Activated CD4-positive, alpha-beta T cell treated with anti-CD3 and anti-CD28 coated beads for 1 hour (primary cell): ENCODE results near the gene MYLK4.

Source experiments
- DNase-seq: peaks from one replicate; pipeline ENCODE4 v3.0.0-alpha.2; 2020

The MYLK4 gene

GRCh38 chr6:2732503-2733089 is 18.1 kb downstream of the MYLK4 start:
- no peak for DNase-seq

DNA sequence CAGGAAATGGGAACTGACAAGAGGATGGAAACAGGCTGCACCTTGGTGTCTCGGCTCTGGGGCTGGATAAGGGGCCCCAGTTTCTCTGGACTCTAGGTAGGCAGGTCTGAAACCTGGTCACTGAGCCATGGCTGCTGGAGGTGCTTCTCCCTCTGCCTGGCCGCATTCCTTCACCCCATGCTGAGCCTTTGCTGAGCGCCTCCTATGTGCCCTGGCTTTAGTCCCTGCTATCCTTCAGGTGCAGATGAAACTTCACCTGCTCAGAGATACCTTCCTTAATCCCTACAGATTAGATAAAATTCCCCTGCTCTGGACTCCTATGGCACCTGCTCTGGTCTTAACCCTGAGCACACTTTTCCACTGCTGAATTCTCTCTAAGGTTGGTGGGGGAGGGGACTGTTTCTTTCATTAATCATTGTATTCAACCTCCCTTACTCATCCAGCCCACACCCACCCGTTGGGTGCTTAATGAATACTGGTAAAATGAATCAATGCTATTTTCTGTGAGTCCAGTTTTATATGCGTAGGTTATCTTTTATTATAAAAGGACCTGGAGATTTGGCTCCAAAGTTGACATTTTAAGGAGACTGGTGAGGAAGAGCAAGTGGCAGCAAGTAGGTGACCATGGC is 19.3 kb downstream of the MYLK4 start:
- no peak for DNase-seq

DNA sequence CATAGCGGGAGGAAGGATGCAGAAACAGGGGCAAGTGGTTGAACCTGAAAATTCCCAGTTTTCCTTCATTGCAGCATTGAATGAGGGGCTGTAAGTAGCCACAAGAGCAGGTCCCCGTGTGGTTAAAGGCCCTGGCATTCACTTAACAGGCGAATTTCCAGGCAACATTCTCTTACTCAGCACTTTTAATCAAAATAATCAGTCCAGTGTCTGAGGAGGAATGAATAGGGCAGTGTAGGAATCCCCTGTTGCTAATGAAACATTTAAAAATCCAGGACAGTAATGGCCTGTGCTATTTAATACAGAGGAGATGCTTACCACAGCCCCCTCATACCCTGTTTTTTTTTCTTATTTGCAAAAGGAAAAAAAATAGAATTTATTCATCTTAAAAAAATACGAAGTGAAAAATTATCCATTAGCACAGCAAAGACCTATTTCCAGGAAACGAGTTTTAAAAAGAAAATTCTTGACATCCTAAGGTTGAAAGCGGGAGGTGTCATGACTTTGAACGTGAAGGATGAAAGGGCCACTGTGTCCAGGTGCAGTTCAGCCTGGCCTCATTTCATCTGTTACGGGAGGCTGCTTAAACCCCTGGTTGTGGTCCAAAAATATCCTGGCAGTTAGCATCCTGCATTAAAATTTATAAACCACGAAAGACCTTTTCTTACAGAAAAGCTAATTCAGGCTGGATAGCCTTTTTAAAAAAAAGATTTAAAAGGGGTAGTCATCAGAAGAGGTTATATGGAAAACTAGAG is 20.2 kb downstream of the MYLK4 start:
- no peak for DNase-seq

- no peak for DNase-seq
Observed at GRCh38 chr6:2729921-2730320, 20.8 kb downstream of the MYLK4 start.

GRCh38 chr6:2725999-2726567 is 24.6 kb downstream of the MYLK4 start:
- no peak for DNase-seq

DNA sequence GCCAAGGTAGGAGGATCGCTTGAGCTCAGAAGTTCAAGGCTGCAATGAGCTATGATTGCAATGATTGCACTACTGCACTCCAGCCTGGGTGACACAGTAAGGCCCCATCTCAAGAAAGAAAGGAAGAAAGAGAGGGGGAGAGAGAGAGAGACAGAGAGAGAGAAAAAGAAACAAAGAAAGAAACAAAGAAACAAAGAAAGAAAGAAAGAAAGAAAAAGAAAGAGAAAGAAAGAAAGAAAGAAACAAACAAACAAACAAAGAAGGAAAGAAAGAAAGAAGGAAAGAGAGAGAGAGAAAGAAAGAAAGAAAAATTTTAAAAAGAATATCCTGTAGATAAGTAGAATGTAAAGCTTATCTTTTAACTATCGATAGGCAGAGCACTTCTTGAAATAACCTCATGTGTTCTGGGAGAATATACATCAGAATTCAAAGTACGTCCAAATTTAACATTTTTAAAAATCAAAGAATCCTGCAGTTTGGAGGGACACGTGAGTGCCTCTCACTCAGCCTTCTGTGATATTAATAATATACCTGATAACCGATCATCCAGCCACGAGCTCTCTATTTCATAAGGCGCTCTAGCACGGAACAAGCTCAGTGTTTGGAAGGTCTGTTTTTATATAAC is 25.2 kb downstream of the MYLK4 start:
- DNase-seq: no peak

GRCh38 chr6:2721219-2721618 is 29.5 kb downstream of the MYLK4 start:
- DNase-seq: no peak

GRCh38 chr6:2719093-2719455 is 31.6 kb downstream of the MYLK4 start:
- no peak for DNase-seq

- no peak for DNase-seq
Observed at GRCh38 chr6:2718334-2719092, 32.2 kb downstream of the MYLK4 start.

DNA sequence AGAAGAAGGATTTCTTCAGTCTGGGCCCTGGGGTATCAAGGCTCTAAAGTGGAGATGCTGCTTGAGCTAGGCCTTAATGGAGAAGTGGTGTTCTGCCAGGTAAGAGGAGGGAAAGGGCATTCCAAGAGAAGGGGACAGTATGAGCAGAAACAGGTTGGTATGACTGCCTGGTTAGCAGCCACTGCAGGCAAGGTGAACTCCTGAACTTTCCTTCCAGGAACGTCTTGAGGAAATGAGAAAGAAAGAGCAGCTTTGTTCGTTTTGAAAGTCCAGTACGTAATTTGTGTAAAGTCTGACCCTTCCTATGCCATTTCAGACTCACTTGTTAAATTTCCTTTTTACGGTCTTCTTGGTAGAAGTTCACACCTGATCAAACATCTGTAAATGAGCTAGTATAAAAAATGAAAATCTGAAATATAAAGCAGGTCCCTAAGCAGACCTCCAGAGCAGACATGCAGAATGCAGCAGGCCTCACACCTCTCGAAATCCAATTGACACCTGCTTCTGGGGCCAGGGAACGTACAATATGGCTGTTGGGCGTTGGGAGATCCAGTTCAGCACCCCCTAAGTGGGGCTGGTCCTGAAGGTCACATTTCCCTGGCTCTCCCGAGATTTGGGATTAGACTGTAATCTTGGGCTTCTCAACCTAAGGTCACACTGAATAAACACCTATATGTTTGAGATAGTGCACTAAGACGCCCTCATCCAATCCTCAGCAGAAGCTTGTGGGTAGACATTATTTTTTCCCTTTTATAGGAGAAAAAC is 33.6 kb downstream of the MYLK4 start:
- no peak for DNase-seq

DNA sequence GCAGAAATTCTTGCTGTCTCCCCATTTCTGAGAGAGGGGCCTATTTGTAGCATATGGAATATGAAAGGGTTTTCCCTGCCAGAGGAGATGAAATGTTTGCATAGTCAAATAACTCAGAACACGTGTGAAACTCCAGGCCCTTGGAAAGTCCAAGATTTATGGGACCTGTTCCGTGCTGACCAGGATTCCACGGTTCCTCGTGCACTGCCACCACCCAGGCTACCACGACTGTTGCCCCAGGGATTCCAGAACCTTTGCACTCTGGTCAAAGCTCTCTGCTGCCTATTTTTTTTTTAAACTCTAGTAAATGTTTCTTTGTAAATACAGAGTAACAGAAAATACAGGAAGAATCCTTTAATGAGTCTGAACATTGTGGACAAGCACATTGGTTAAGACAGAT is 35.0 kb downstream of the MYLK4 start:
- no peak for DNase-seq

DNA sequence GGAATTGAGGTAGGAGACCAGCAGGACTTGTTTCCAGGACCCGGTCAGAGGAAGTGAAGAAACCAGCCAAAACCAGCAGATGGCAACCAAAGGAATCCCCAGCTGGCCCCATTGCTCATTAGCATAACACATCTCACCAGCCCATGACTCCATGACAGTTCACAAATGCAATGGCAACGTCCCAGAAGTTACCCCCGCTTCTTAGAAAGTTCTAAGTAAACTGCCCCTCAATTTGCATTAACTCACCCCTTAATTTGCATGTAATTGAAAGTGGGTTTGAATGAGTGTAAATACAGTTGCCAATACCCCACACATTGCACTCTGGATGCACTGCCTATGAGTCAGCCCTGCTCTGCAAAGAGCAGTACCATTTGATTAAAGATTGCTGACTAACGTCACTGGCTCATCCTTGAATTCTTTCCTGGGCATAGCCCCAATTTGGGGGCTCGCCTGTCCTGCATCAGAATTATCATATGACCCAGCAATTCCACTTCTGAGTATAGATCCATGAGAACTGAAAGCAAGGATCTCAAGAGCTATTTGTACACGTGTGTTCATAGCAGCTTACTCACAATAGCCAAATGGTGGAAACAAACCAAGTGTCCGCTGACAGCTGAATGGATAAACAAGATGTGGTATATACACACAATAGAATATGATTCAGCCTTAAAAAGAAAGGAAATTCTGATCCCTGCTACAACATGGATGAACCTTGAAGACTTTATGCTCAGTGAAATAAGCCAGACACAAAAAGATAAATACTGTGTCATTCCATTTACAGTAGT is 36.4 kb downstream of the MYLK4 start:
- no peak for DNase-seq

DNA sequence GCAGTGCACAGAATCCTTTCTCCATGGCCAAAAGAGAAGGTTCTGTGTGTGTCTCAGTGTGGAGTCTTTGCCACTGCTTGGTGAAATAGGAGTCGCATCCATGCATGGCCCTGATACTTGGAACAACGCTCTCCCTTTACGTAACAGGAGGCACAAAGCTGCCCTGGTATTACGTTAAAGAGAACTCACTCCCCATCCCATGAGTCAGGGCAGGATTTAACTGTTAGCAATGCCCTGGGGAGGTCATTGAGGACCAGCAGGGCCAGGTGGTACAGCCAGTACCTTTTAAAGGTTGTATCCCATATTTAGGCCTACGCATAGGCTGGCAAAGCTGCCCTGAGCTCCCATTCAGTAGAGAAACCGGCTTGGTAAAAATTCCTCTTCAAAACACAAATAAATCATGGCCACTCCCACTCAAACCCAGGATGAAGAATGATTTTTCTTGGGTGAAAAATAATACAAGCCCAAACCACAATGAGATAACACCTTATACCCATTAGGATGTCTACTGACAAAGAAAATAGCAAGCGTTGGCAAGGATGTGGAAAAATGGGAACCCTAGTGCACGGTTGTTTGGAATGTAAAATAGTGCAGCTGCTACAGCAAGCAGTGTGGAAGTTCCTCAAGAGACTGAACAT is 37.1 kb downstream of the MYLK4 start:
- no peak for DNase-seq

- no peak for DNase-seq
Observed at GRCh38 chr6:2712102-2712501, 38.6 kb downstream of the MYLK4 start.

- no peak for DNase-seq
Observed at GRCh38 chr6:2710412-2710811, 40.3 kb downstream of the MYLK4 start.

DNA sequence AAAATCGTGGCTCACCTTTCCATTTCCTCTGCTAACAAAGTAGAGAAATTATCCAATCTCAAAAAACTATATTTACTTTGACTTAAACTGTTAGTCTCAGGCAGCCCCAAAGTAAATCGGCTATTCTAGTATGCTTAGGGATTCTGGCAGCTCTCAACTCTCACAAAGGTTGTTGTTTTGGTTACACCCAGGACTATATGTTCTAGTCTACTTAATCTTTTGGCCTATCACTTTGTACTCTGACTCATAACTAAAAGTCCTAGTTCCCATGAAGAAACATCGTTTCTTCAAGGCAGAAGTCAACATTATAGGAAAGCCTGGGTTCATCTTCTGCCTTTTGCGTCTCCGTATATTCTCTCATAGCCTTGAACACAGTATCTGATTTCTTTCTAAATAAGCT is 42.3 kb downstream of the MYLK4 start:
- no peak for DNase-seq

DNA sequence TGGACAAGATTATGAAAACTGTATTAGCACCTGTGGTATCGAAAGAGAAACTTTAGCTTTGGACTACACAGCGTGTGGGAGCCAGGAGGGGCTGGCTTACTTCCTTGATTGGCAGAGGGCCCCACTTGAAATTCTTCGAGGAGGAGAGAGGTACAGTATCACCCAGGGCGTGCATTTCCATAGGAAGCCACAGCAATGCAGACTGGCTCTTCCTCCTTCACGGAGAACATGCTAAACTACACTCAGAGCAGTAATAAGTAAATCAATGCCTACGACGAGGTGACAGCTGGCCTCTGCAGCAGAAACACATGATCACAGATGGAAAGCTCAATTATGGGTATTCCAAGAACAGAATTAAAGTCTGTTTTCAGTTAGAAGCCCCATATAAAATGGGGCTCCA is 44.2 kb downstream of the MYLK4 start:
- DNase-seq: no peak

GRCh38 chr6:2705256-2705655 is 45.5 kb downstream of the MYLK4 start:
- DNase-seq: no peak

GRCh38 chr6:2697291-2697690 is 53.4 kb downstream of the MYLK4 start:
- no peak for DNase-seq

- DNase-seq: no peak
Observed at GRCh38 chr6:2695454-2696095, 55.1 kb downstream of the MYLK4 start.
